HG03571 (cell line): ENCODE data around the gene ARHGEF25.
"Not testable (repeated sequence)": the region's sequence is repeated elsewhere in the genome, so short reads cannot be mapped to it uniquely, and the experiment has no call there.

ENCODE experiments used
- ATAC-seq: cut with Tn5 transposase; IDR thresholded peaks from one replicate; pipeline ENCODE4 v1.9.1; 2021; ENCODE audit not compliant: unreplicated experiment

The ARHGEF25 gene

GRCh38 chr12:57611108-57611826 is at the start of gene ARHGEF25:
TSS of gene ARHGEF25 (plus strand) at chr12:57611435. CDS start at chr12:57611895, 460 bp downstream.
- ATAC-seq = no peak

- ATAC-seq = no peak
Measured at GRCh38 chr12:57563358-57563757, 47.9 kb upstream of the ARHGEF25 start.

- ATAC-seq = no peak
Measured at GRCh38 chr12:57564178-57564740, 47.0 kb upstream of the ARHGEF25 start.

- ATAC-seq = no peak
Measured at GRCh38 chr12:57568838-57569237, 42.4 kb upstream of the ARHGEF25 start.

GRCh38 chr12:57569858-57570257 is 41.4 kb upstream of the ARHGEF25 start:
- no peak for ATAC-seq

GRCh38 chr12:57570438-57570837 is 40.8 kb upstream of the ARHGEF25 start:
- not testable (repeated sequence) for ATAC-seq

GRCh38 chr12:57571926-57572762 is 39.1 kb upstream of the ARHGEF25 start:
- no peak for ATAC-seq

GRCh38 chr12:57574795-57575194 is 36.4 kb upstream of the ARHGEF25 start:
- no peak for ATAC-seq

- no peak for ATAC-seq
Measured at GRCh38 chr12:57575771-57576612, 35.2 kb upstream of the ARHGEF25 start.

GRCh38 chr12:57576613-57577160 is 34.5 kb upstream of the ARHGEF25 start:
- ATAC-seq = no peak

GRCh38 chr12:57577981-57578758 is 33.1 kb upstream of the ARHGEF25 start:
- ATAC-seq = no peak

GRCh38 chr12:57579011-57579410 is 32.2 kb upstream of the ARHGEF25 start:
- no peak for ATAC-seq

- ATAC-seq = no peak
Measured at GRCh38 chr12:57579677-57580465, 31.4 kb upstream of the ARHGEF25 start.

- ATAC-seq = no peak
Measured at GRCh38 chr12:57580466-57580795, 30.8 kb upstream of the ARHGEF25 start.

GRCh38 chr12:57581802-57582201 is 29.4 kb upstream of the ARHGEF25 start:
- no peak for ATAC-seq

GRCh38 chr12:57582440-57582839 is 28.8 kb upstream of the ARHGEF25 start:
- no peak for ATAC-seq

GRCh38 chr12:57583008-57583831 is 28.0 kb upstream of the ARHGEF25 start:
- ATAC-seq = no peak

- no peak for ATAC-seq
Measured at GRCh38 chr12:57584050-57584449, 27.2 kb upstream of the ARHGEF25 start.
